NCI-H2029 treated with DMSO at 0.1 percent for 48 hours (cell line): ENCODE measurements around the gene FBLN2.

Source experiments
- DNase-seq: peaks from one replicate; lab custom pipeline; 2025; lab: John Stamatoyannopoulos, UW

The FBLN2 gene

DNA sequence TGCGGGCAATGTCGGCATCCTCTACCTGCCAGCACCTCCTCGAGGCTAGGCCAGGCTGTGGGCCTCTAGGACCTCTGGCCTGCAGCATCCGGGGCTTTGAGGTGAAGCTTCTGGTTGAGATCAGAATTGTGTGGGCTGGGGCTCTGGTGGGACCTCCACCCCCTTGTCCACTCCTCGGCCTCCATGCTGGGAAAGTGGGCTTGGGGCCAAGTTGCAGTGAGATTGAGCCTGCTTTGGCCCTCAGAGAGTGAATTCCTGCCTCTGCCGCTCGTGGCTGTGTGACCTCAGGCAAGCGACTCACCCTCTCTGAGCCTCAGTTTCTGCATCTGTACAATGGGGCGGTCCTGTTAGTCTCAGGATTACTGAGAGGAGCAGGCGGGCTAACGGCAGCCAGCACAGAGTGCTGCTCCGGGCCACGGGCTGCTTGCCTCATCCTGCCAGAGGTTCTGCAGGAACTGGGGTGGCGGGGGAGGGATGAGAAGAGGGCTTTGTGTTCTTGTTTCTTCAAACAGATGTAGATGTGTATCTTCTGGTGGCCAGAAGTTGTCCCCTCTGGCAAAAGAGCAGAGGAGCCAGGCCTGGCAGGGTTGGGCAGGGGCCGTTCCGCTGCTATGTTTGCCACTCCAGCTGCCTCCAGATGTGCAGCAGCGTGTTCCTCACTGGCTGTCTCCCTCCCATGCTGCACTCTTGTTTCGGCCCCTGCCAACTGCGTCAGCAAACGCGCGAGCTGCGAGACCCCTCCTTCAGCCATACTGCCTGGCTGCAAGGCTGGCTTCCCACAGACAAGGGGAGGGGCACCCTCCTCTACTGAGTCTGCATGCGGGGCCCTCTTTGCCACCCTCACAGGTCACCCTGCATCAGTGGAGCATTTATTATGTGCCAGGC, 33.7 kb downstream of the FBLN2 start:
- DNase-seq: no peak

DNA sequence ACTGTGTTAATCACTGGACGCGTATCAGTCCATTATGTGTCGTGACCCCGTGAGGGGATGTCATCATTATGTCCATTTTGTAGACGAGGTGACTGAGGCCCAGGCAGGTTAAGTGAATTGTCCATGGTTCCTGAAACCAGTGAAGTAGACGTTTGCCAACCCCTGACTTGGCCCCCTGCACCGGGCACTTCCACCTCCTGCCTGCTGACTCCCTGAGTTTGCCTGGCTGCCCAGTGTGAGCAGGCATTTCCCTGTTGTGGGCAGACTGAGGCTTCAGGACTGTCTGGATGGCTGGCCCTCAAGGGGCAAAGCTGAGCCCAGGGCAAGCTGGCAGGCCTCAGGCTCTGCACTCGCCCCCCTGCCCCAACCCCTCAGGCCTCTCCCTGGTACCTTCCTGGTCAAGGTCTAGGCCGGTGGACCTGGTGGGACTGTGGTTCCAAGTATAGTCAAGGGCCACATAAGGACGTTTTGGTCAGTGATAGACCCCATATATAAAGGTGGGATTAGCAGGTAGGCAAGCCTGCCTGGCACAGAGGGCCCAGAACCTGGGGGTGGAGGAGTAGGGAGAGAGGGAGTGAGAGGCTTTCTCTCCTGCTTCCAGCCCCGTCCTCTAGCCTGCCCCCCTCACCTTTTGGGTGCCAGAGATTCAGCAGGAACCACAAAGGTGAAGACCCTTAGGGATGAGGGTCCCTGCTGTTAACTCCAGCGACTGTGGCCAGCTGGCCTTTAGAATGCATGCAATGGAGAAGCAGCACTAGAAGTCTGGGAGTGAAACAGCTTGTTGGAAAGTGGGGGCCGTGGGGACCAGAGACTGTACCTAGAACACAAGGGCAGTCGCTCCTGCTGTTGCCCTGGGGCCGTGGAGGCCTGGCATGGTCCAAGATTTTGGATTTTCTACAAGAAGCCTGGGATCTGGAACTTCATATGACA, 34.6 kb downstream of the FBLN2 start:
- no peak for DNase-seq

DNA sequence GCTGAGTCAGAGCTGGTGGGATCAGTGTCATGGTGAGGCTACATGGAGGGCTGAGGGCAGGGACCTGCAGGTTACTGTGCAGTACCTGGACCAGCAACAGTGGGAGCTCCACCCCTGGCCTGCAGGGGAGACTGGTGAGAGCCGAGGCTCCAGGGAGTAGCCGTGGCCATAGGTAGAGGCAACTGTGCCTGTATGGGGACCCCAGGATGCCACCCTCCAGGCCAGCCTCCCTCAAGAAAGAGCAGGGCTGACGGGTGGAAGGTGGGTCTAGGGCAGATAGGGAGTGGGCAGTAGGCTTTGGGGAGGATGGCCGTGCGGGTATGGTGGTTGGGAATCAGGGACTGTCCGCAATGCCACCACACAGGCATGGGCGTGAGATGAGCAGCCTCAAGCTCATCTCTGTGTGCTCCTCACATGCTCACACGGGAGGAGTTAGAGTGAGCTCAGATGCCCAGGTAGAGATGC, 35.5 kb downstream of the FBLN2 start:
- no peak for DNase-seq

DNA sequence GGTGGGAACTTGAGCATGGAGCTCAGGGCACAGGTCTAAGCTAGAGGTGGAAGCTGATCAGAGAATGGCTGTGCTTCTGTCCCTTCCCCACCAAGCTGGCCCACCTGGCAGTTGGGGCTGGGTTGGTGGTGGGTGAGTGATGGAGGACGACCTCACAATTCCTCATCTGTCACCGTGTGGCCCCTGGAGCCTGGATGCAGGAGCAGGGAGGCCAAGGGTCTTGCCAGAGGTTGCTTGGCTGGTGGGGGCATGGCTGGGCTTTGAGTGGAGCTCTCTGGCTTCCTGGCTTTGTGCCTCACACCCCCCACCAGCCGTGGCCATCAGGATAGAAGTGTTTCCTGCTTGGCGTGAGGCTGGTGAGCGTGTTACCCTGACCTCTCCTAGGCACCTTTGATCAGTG, 36.0 kb downstream of the FBLN2 start:
- no peak for DNase-seq

DNA sequence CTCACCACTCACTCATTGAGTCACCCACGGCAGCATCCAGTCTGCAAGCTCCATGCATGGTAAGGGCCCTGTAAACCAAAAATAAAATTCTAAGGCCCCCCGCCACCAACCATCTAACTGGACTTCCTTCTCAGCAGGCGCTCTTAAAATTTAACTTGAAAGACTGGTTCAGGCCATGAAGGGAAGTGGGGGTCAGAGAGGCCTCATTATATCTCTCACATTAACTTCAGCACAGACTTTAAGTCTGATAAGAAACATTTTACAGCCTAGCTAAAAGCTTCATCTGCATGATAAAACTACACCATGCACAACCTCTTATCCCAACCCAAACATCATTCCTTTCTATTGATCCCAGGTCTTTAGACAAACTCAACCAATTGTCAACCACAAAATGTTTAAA, 38.5 kb downstream of the FBLN2 start:
- no peak for DNase-seq

DNA sequence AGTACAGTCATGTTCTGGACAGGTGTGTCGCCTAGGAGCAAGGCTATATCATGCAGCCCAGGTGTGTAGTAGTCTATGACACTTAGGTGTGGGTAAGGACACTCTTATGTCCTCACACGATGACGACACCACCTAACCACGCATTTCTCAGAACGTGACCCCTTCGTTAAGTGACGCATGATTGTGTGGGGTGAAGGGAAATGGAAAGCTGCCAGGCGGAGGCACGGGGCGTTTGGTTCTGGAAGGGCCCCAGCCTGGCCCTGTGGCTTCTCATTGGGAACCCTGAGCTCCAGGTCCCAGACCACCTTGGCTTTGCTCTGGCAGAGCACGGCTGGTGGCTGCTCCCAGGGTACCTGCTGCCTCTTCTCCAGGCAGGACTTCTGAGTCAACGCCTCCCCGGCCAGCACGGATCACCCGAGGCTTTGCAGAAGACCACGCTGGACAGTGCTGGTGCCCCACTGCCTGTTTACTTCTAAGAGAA, 39.3 kb downstream of the FBLN2 start:
- DNase-seq: no peak

- DNase-seq: no peak
Observed at GRCh38 chr3:13588993-13589392, 40.1 kb downstream of the FBLN2 start.

DNA sequence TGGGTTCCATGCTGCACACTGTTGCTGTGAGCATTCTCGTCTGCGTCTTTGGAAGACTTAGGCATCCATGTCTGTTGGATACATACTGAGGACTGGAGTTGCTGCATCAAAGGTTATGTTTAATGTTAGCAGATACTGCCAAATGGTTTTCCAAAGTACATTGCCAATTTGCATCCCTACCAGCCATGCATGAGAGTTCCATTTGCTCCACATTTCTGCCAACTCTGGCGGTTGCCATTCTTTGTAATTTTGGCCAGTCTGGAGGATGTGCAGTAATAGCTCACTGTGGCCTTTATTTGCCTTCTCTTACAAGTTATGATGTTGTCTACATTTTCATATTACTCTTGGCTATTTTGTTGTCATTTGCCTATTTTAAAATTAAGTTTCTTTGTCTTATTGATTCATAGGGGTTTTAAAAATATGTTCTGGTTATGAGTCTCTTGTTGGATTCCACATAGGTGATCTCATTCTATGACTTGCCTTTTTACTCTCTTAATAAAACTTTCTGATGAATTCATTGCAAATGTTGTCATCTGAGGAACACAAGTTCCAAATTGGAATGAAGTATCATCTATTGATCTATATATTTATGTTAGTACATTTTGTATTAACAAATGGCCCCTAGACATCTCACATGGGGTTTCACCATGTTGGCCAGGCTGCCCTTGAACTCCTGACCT, 42.1 kb downstream of the FBLN2 start:
- no peak for DNase-seq

GRCh38 chr3:13593615-13594014, 44.7 kb downstream of the FBLN2 start:
- no peak for DNase-seq

DNA sequence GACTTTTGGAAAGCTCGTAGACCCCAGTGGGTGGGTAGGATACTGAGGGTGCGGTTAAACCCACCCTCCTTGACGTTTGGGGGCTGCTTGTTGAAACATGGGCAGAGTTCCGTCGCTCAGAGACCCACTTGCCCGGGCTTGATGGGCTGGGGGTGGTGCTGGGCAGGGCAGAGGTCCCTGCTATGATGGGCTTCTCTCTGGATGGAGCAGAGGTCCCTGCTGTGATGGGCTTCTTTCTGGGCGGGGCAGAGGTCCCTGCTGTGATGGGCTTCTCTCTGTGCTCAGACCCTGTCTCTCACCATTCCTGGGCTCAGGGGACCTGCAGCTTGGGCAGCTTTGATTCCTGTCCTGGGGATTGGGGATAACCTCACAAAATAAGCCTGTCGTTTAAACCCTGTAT, 45.2 kb downstream of the FBLN2 start:
- no peak for DNase-seq

GRCh38 chr3:13594991-13595421, 46.1 kb downstream of the FBLN2 start:
- no peak for DNase-seq

DNA sequence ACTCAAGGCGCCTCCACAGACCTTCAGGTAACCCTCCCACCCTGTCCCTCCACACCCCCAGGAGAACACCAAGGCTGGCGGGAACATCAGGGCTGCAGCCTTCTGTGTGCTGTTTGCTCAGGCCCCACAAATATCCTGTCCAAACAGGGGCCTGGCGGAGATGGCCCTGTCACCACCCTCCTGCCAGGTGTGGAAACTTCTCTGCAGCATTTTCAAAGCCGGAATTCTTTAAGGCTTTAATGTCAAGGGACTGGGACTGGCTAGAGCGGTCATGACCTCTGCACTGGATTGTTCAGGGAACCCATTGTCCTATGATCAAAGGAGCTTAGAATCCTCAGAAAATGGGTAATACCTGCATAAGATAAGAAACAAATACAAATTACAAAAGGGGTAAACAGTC, 46.6 kb downstream of the FBLN2 start:
- no peak for DNase-seq

DNA sequence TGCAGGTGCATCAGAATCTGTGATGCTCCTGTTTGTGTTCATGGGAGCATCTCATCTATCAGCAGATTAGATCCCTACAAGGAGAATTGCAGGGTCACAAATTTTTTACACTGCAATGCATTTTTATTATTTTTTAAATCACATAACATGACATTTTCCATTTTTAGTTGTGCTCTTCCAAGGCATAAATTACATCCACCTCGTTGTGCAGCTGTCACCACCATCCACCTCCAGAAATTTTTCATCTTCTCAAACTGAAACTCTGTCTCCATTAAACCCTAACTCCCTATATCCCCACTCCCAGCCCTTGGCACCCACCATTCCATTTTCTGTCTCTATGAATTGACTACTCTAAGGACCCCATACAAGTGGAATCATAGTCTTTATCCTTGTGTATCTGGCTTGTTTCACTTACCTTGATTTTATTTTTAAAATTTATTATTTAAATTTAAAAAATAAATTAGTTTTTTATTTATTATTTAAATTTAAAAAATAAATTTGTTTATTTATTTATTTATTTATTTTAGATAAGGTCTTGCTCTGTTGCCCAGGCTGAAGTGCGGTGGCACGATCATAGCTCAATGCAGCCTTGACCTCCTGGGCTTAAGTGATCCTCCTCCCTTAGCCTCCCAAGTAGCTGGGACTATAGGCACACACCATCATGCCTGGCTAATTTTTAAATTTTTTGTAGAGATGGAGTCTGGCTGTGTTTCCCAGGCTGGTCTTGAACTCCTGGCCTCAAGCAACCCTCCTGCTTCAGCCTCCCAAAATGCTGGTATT, 47.7 kb downstream of the FBLN2 start:
- DNase-seq: no peak

DNA sequence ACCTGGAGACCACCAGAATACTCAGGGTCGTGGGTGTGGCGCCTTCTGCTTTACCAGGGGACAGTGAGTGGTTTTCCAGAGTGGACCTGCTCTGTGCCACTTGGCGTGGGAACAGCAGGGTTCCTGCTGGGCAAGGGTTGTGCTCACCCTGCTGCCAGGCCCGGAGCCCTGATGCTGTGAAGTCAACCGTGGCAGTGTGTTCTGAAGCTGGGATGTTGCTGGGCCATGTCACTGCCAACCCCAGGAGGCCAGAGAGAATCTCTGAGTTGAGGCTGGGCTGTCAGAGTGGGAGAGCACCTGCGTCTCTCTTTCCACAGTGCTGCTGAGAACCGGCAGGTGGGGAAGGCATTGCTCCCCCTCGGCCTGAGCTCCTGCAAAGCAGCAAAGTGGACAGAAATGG, 48.7 kb downstream of the FBLN2 start:
- no peak for DNase-seq

- DNase-seq: no peak
Observed at GRCh38 chr3:13598201-13598600, 49.3 kb downstream of the FBLN2 start.

DNA sequence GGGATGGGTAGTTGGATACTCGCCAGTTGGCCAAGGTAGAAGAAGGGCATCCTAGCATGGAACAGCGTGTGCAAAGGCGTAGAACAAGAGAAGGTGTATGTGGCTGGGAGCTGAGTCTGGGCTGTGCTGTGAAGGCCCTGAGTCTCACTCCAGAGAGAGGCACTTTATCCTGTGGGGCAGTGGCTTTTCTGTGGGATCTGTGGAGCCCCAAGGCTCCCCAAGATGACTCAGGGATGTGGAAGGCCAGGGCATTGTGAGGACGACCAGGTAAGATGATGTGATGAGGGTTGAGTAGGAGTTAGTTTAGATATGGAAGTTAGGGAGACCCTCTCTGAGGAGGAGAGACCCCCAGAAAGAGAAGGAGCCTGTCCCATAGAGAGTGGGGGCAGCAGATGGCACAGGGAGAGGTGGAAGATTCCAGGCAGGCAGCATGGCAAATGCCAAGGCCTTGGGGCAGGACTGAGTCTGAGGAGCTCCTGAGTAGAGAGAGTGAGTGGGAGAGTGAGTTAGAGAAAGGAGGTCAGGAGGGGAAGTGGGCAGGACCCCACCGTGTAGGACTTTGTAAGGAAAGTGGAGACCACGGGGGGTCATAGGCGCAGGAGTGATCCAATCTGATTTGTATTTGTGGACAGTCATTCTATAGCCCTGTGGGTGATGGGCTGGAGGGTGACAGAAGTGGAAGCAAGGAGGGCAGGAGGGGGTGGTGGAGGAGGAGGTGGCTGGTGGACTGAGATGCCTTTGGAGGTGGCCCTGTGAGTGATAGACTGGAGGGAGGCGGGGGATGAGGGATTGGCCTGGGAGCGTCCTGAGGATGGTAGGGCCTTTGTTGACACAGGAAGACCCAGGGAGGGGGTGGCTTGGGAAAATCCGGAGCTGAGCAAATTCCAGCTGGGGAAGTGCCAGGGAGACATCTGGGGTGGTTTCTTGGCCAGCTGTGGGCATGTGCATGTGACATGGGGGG, 50.3 kb downstream of the FBLN2 start:
- no peak for DNase-seq

DNA sequence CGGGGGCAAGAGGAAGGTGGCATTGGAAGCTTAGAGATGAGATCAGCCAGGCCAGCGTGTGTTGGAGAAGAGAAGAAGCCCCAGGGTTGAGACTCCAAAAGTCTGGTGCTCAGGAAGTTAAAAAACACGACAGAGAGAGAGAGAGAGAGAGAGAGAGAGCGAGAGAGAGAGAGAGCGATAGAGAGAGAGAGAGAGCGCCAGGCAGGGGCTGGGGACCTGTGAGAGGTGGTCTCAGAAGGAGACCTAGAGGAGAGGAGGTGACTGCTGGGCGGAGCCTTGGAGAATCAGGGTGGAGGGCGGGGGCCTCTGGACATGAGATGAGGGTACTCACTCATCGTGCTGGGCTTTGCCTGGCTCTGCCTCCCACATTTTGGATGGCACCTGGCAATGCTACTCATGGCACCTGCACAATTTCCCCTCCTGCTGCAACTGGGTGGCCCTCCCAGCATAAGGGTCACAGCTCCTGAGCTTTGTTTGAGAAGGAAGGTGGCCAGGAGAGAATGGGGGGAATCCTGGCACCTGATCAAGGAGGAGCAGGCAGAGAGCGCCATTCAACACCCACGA, 51.0 kb downstream of the FBLN2 start:
- DNase-seq: no peak

DNA sequence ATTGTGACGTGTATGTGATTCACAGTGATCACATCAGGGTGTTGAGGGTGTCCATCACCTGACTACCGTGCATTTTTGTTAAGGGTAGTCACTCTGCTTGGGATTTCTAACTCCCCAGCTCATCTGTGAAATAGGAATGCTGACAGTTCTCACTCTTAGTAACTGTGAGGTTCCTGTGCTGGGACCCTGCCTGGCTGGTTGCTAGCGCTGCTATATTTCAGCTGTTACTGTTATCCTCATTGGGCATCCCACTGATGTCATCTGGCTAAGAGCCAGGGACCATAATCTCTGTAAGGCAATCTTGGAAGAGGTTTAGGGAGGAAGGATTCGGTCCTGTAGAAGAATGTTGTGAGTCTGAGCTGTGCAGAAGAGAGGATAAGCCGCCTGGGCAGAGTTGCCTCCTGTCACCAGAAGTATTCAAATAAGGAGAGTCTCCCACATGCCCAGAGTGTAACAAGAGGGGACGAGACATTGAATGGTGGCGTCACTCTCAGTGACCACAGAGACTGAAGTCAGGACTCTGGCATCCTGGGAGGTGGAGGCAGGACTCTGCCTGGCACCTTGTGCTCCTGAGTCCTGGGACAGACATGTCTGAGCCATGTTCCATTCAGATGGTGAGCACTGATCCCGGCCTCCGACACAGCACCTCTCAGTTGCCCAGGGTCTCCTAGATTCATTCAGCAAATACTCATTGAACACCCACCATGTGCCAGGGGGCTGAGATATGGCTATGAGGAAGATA, 52.2 kb downstream of the FBLN2 start:
- no peak for DNase-seq

DNA sequence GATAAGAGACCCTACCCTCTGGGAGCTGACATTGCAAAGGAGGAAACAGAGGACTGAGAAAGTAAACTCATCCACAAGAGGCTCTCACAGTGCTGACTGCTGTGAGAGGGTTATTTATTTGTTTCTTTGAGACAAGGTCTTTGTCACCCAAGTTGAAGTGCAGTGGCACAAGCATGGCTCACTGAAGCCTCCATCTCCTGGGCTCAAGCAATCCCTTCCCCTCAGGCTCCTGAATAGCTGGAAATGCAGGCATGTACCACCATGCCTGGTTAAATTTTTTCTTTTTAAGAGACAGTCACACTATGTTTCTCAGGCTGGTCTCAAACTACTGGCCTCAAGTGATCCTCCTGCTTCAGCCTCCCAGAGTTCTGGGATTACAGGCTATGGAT, 52.8 kb downstream of the FBLN2 start:
- no peak for DNase-seq
